Upper lobe of left lung (tissue), 6 donors: ENCODE results near the gene GALNT7. TPM values are rescaled to one million over a fixed set of nuclear protein-coding genes. Genes with fewer than 3 reads are reported as not detected.

ENCODE experiments used
- ATAC-seq, 2 donors: fragments of 200-7000 bp; cut with Tn5 transposase; one replicate each; pipeline ENCODE4 v1.9.1; 2022; ENCODE audit warnings: mild to moderate bottlenecking in 2 of 2, moderate library complexity in 2 of 2; ENCODE audit not compliant: low FRiP score in 2 of 2
- DNase-seq, 2 donors: peaks; one replicate each; pipeline ENCODE4 v3.0.0-alpha.2; 2019 to 2020
- H3K27ac ChIP-seq, 4 donors: fragments of 200-600 bp; sonication (generic); one replicate each; pipeline ENCODE4 v1.5.1; 2016 to 2019
- H3K27me3 ChIP-seq, 4 donors: fragments of 200-600 bp; sonication (generic); one replicate each; pipeline ENCODE4 v1.5.1; 2017 to 2019
- H3K36me3 ChIP-seq, 4 donors: fragments of 200-600 bp; sonication (generic); one replicate each; pipeline ENCODE4 v1.5.1; 2016 to 2019
- H3K4me1 ChIP-seq, 4 donors: fragments of 200-600 bp; sonication (generic); one replicate each; pipeline ENCODE4 v1.5.1; 2018 to 2019
- H3K4me3 ChIP-seq, 4 donors: fragments of 200-600 bp; sonication (generic); one replicate each; pipeline ENCODE4 v1.5.1; 2017 to 2019; ENCODE audit warnings: mild to moderate bottlenecking in 2 of 4, moderate library complexity in 1 of 4
- H3K9me3 ChIP-seq, 4 donors: fragments of 200-600 bp; sonication (generic); one replicate each; pipeline ENCODE4 v1.5.1; 2018 to 2019
- CTCF ChIP-seq, 6 experiments: fragments of 450-650 bp in 4 of 6; fragments of 200-600 bp in 2 of 6; sonication (generic) in 2 of 6; IDR thresholded peaks; one replicate each; pipeline ENCODE4 v1.5.1; 2016 to 2019; ENCODE audit warnings: antibody characterized with exemption in 6 of 6
- EP300 ChIP-seq, 4 donors: sonication (generic); formaldehyde crosslinking; IDR thresholded peaks; one replicate each; pipeline ENCODE4 v1.5.1; 2017; ENCODE audit warnings: antibody characterized with exemption in 4 of 4, control low read depth in 2 of 4
- POLR2A ChIP-seq, 4 donors: fragments of 450-650 bp; IDR thresholded peaks; one replicate each; pipeline ENCODE4 v1.5.1; 2016 to 2017; ENCODE audit warnings: antibody characterized with exemption in 4 of 4, mild to moderate bottlenecking in 2 of 4
- POLR2AphosphoS5 ChIP-seq, 2 donors: sonication (generic); formaldehyde crosslinking; IDR thresholded peaks; one replicate each; pipeline ENCODE4 v1.5.1; 2017; ENCODE audit warnings: antibody characterized with exemption in 2 of 2
- WGBS, 2 donors: methylation state at CpG; one replicate each; pipeline ENCODE4 v1.1.5; 2017 to 2018; 5-methylcytosine and 5-hydroxymethylcytosine counted together
- total RNA-seq, 6 donors: library from RNA; depleted of rRNA in 4 of 6; stranded (reverse); fragments of >200 nt in 4 of 6; gene quantifications; one replicate each; pipeline versions ENCODE4 v1.1.0 to v1.2.1, GENCODE V29; 2016 to 2021
- donor health status: DM: no; HTN: no; CAD: no; lungs with moderate emphysema.
- donor health status: DM: no; HTN: yes; CAD: no; lungs with severe emphysema.

Gene GALNT7
- total RNA-seq, 6 donors from 2014 or later = 5.0 to 68.1 (median 20.1) TPM

- TF ChIP-seq POLR2A (IDR thresholded peaks at IDR 0.05) (no peak), POLR2AphosphoS5 (IDR thresholded peaks at IDR 0.05) (no peak), CTCF (IDR thresholded peaks at IDR 0.05) (no peak), EP300 (IDR thresholded peaks at IDR 0.05) (no peak)
- H3K27ac ChIP-seq = no peak overlapping the region
- H3K36me3 ChIP-seq = no peaks in the 10 kb centered on the region
- no peaks in the 10 kb centered on the region for H3K27me3 ChIP-seq
- no peaks in the 10 kb centered on the region for H3K9me3 ChIP-seq
- peaks cover 0 to 10% (median 3%) of the 10 kb centered on the region in 4 donors for H3K4me1 ChIP-seq
- DNase-seq = no peak
- 88 to 100% methylated on average over 1 of the region's 1 CpG for WGBS, 2 donors
- no peak for ATAC-seq
- no peak overlapping the region for H3K4me3 ChIP-seq
Measured at GRCh38 chr4:173211222-173211621, 42.6 kb downstream of the GALNT7 start.

- Histone ChIP-seq H3K27me3 (no peaks in the 10 kb centered on the region), H3K9me3 (no peaks in the 10 kb centered on the region), H3K4me3 (no peak overlapping the region), H3K27ac (no peak overlapping the region), H3K4me1 (peaks cover 0 to 10% (median 3%) of the 10 kb centered on the region in 4 donors), H3K36me3 (no peaks in the 10 kb centered on the region)
- no peak for TF ChIP-seq POLR2AphosphoS5 (IDR thresholded peaks at IDR 0.05)
- DNase-seq (no peak), ATAC-seq (no peak)
- WGBS, 2 donors = 68 to 75% methylated on average over 1 of the region's 1 CpG
Measured at GRCh38 chr4:173211838-173212237, 43.2 kb downstream of the GALNT7 start.

GRCh38 chr4:173212379-173212778, 43.8 kb downstream of the GALNT7 start:
- no peaks in the 10 kb centered on the region for H3K36me3 ChIP-seq
- H3K4me1 ChIP-seq = peaks cover 0 to 10% (median 3%) of the 10 kb centered on the region in 4 donors
- DNase-seq = no peak
- no peak for ATAC-seq
- no peak overlapping the region for H3K27ac ChIP-seq
- no peaks in the 10 kb centered on the region for H3K27me3 ChIP-seq
- TF ChIP-seq POLR2AphosphoS5 (IDR thresholded peaks at IDR 0.05) (no peak), POLR2A (IDR thresholded peaks at IDR 0.05) (no peak), CTCF (IDR thresholded peaks at IDR 0.05) (no peak), EP300 (IDR thresholded peaks at IDR 0.05) (no peak)
- WGBS, 2 donors = 51 to 69% methylated on average over 1 of the region's 1 CpG
- no peak overlapping the region for H3K4me3 ChIP-seq
- no peaks in the 10 kb centered on the region for H3K9me3 ChIP-seq

- no peaks in the 10 kb centered on the region for H3K27me3 ChIP-seq
- no peaks in the 10 kb centered on the region for H3K36me3 ChIP-seq
- peaks cover 0 to 10% (median 3%) of the 10 kb centered on the region in 4 donors for H3K4me1 ChIP-seq
- no peak overlapping the region for H3K27ac ChIP-seq
- TF ChIP-seq POLR2A (IDR thresholded peaks at IDR 0.05) (no peak), CTCF (IDR thresholded peaks at IDR 0.05) (no peak), POLR2AphosphoS5 (IDR thresholded peaks at IDR 0.05) (no peak), EP300 (IDR thresholded peaks at IDR 0.05) (no peak)
- no peak overlapping the region for H3K4me3 ChIP-seq
- ATAC-seq (no peak), DNase-seq (no peak)
- no peaks in the 10 kb centered on the region for H3K9me3 ChIP-seq
- WGBS, 2 donors = 67 to 78% methylated on average over 2 of the region's 2 CpGs
Measured at GRCh38 chr4:173213296-173213695, 44.7 kb downstream of the GALNT7 start.

- no peak overlapping the region for H3K4me3 ChIP-seq
- H3K36me3 ChIP-seq = no peaks in the 10 kb centered on the region
- WGBS, 2 donors = 74 to 78% methylated on average over 1 of the region's 1 CpG
- H3K27me3 ChIP-seq = no peaks in the 10 kb centered on the region
- peaks cover 0 to 10% (median 3%) of the 10 kb centered on the region in 4 donors for H3K4me1 ChIP-seq
- TF ChIP-seq POLR2A (IDR thresholded peaks at IDR 0.05) = no peak
- TF ChIP-seq EP300 (IDR thresholded peaks at IDR 0.05) = no peak
- TF ChIP-seq CTCF (IDR thresholded peaks at IDR 0.05) = no peak
- TF ChIP-seq POLR2AphosphoS5 (IDR thresholded peaks at IDR 0.05) = no peak
- no peaks in the 10 kb centered on the region for H3K9me3 ChIP-seq
- DNase-seq (no peak), ATAC-seq (no peak)
- no peak overlapping the region for H3K27ac ChIP-seq
Measured at GRCh38 chr4:173214231-173214630, 45.6 kb downstream of the GALNT7 start.
